Lower lobe of right lung (tissue), 2 donors: ENCODE data around the gene SORBS2. TPM values are rescaled to one million over a fixed set of nuclear protein-coding genes. Genes with fewer than 3 reads are reported as not detected.

ENCODE experiments used
- ATAC-seq, 2 donors: fragments of 200-7000 bp; cut with Tn5 transposase; one replicate each; pipeline ENCODE4 v1.9.1; 2020 to 2022; ENCODE audit warnings: mild to moderate bottlenecking in 2 of 2, moderate library complexity in 2 of 2
- DNase-seq: peaks from one replicate; pipeline ENCODE4 v3.0.0-alpha.2; 2020
- H3K27ac ChIP-seq: fragments of 200-600 bp; one replicate; pipeline ENCODE4 v1.8.0; 2022
- H3K27me3 ChIP-seq: fragments of 200-600 bp; one replicate; pipeline ENCODE4 v1.8.0; 2022; ENCODE audit warnings: low read depth
- H3K36me3 ChIP-seq: fragments of 200-600 bp; one replicate; pipeline ENCODE4 v1.8.0; 2022; ENCODE audit warnings: mild to moderate bottlenecking
- H3K4me1 ChIP-seq: fragments of 200-600 bp; one replicate; pipeline ENCODE4 v1.8.0; 2022
- H3K4me3 ChIP-seq: fragments of 200-600 bp; one replicate; pipeline ENCODE4 v1.8.0; 2022; ENCODE audit warnings: mild to moderate bottlenecking
- H3K9me3 ChIP-seq: fragments of 200-600 bp; one replicate; pipeline ENCODE4 v1.8.0; 2022
- intact Hi-C: fragments of 100-400 bp; cut with DNase I; formaldehyde crosslinking; loops from one replicate; pipeline ENCODE4 v1.11.0; 2022
- total RNA-seq: library from RNA; stranded (reverse); fragmentation: NEBNext Ultra II Directional; extraction: Animal tissue kit (Norgen Biotek cat#: 25700); gene quantifications from one replicate; pipeline ENCODE4 v1.2.1, GENCODE V29; 2021
- TF ChIP-seq, protein P1 (sequence below): fragments of 200-600 bp; IDR thresholded peaks from one replicate; pipeline ENCODE4 v1.8.0; 2022; ENCODE audit warnings: antibody characterized with exemption, mild to moderate bottlenecking
- donor health status: DM: no; HTN: yes; CAD: no; lungs with severe emphysema.

The SORBS2 gene
- total RNA-seq, 1 donor from 2014 or later, result 49.3 TPM

- Histone ChIP-seq H3K9me3 (no peaks in the 10 kb centered on the region), H3K27ac (no peak overlapping the region), H3K4me1 (no peaks in the 10 kb centered on the region), H3K36me3 (no peaks in the 10 kb centered on the region), H3K4me3 (no peak overlapping the region), H3K27me3 (no peaks in the 10 kb centered on the region)
- TF ChIP-seq, protein P1, sequence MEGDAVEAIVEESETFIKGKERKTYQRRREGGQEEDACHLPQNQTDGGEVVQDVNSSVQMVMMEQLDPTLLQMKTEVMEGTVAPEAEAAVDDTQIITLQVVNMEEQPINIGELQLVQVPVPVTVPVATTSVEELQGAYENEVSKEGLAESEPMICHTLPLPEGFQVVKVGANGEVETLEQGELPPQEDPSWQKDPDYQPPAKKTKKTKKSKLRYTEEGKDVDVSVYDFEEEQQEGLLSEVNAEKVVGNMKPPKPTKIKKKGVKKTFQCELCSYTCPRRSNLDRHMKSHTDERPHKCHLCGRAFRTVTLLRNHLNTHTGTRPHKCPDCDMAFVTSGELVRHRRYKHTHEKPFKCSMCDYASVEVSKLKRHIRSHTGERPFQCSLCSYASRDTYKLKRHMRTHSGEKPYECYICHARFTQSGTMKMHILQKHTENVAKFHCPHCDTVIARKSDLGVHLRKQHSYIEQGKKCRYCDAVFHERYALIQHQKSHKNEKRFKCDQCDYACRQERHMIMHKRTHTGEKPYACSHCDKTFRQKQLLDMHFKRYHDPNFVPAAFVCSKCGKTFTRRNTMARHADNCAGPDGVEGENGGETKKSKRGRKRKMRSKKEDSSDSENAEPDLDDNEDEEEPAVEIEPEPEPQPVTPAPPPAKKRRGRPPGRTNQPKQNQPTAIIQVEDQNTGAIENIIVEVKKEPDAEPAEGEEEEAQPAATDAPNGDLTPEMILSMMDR, result no peak
- no peak for DNase-seq
- ATAC-seq, result no peak
- intact Hi-C loops, result no loop called here
These were observed 25.6 kb downstream of the SORBS2 start for GRCh38 chr4:185786422-185786821.

GRCh38 chr4:185783574-185783973 is 28.4 kb downstream of the SORBS2 start:
- intact Hi-C loops, result no loop called here
- ATAC-seq, result no peak
- H3K27ac ChIP-seq, result no peak overlapping the region

DNA sequence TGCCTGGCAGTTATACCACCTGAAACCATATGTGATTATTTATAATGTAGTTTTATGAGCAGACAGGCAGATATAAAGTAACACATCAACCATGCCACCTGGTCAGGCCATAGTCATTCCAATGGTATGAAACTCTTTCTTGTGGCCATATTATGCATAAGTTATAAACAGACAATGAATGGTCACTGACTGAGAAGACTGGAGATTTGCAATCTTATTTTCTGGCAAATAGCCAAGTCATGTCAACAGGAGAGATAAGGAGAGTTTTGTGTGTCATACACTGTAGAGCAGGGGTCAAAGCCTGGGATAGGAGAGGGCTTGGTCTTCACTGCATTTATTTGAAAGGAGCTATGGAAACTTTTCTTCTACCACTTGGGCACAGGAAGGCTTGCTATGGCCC is 29.5 kb downstream of the SORBS2 start:
- DNase-seq (no peak), ATAC-seq (no peak)
- Histone ChIP-seq H3K9me3 (no peaks in the 10 kb centered on the region), H3K27ac (no peak overlapping the region), H3K4me1 (no peaks in the 10 kb centered on the region), H3K27me3 (no peaks in the 10 kb centered on the region), H3K36me3 (no peaks in the 10 kb centered on the region), H3K4me3 (no peak overlapping the region)
- intact Hi-C loops, result no loop called here
- TF ChIP-seq, protein P1, result no peak

More at GRCh38 chr4:185783574-185783973, 28.4 kb downstream of the SORBS2 start:
- no peak for DNase-seq
- H3K9me3 ChIP-seq, result no peaks in the 10 kb centered on the region
- no peaks in the 10 kb centered on the region for H3K36me3 ChIP-seq
- no peaks in the 10 kb centered on the region for H3K27me3 ChIP-seq
- no peak overlapping the region for H3K4me3 ChIP-seq
- TF ChIP-seq, protein P1, result no peak
- H3K4me1 ChIP-seq, result no peaks in the 10 kb centered on the region

GRCh38 chr4:185781555-185782215 is 30.3 kb downstream of the SORBS2 start:
- ATAC-seq (no peak), DNase-seq (no peak)
- H3K36me3 ChIP-seq, result no peaks in the 10 kb centered on the region
- H3K27ac ChIP-seq, result no peak overlapping the region
- no peaks in the 10 kb centered on the region for H3K4me1 ChIP-seq
- TF ChIP-seq, protein P1, result no peak
- H3K27me3 ChIP-seq, result no peaks in the 10 kb centered on the region
- intact Hi-C loops, result no loop called here
- H3K4me3 ChIP-seq, result no peak overlapping the region
- no peaks in the 10 kb centered on the region for H3K9me3 ChIP-seq

GRCh38 chr4:185780472-185780871 is 31.5 kb downstream of the SORBS2 start:
- ATAC-seq, result no peak
- no peak for DNase-seq
- TF ChIP-seq, protein P1, result no peak
- peaks cover 8% of the 10 kb centered on the region for H3K4me1 ChIP-seq
- H3K27me3 ChIP-seq, result no peaks in the 10 kb centered on the region
- no peaks in the 10 kb centered on the region for H3K9me3 ChIP-seq
- no peaks in the 10 kb centered on the region for H3K36me3 ChIP-seq
- H3K27ac ChIP-seq, result no peak overlapping the region
- intact Hi-C loops, result no loop called here
- no peak overlapping the region for H3K4me3 ChIP-seq
